ENCODE data around the gene KCNQ1OT1. TPM values are rescaled to one million over a fixed set of nuclear protein-coding genes. Genes with fewer than 3 reads are reported as not detected.

The KCNQ1OT1 gene
- total RNA-seq, 1 experiment from 2014 or later: 1.2 TPM

GRCh38 chr11:2595204-2595603, 104.6 kb downstream of the KCNQ1OT1 start:
- H3K23ac ChIP-seq (ENCODE audit: insufficient read length, low read depth, low read length): no peak overlapping the region
- H3K36me3 Mint-ChIP-seq (ENCODE audit: insufficient read depth in 1 of 3, low read depth in 3 of 3): peaks cover 2 to 5% (median 4%) of the 10 kb centered on the region in 3 experiments; a peak in 4 of 7 replicates
- no peak overlapping the region for H4K5ac ChIP-seq (ENCODE audit: insufficient read length, low read depth, low read length)
- H2BK12ac ChIP-seq (ENCODE audit: insufficient read length, low read depth, low read length): no peak overlapping the region
- no peak overlapping the region for H3K4me3 Mint-ChIP-seq
- H3K4me2 ChIP-seq (ENCODE audit: insufficient read depth, insufficient read length, low read length): no peak overlapping the region
- no peak overlapping the region for H3T11ph ChIP-seq (ENCODE audit: low read length)
- H2BK15ac ChIP-seq (ENCODE audit: low read depth, low read length): no peak overlapping the region
- no peaks in the 10 kb centered on the region for H3K4me1 ChIP-seq (ENCODE audit: insufficient read depth, low read length)
- no peak overlapping the region for H3K9ac ChIP-seq (ENCODE audit: extremely low read depth, insufficient read length, low read length)
- H3K79me1 ChIP-seq (ENCODE audit: insufficient read depth, low read depth, low read length, poor library complexity, severe bottlenecking): no peaks in the 10 kb centered on the region
- H3K56ac ChIP-seq (ENCODE audit: insufficient read length, low read depth, low read length): no peak overlapping the region
- no CpG with 5 or more reads among the region's 3 CpGs for WGBS (ENCODE audit: extremely low coverage, insufficient read length, low lambda C conversion rate)
- peaks cover 42 to 48% of the 10 kb centered on the region in 2 experiments for H3K9me3 Mint-ChIP-seq
- no peak overlapping the region for H3K27ac ChIP-seq (ENCODE audit: insufficient read length, low read depth, low read length)
- H3K27me3 Mint-ChIP-seq (ENCODE audit: low read depth): peaks cover 97% of the 10 kb centered on the region
- no peak for DNase-seq
- no peak overlapping the region for H2BK20ac ChIP-seq (ENCODE audit: low read depth, low read length, poor library complexity, severe bottlenecking)
- no peak overlapping the region for H3K14ac ChIP-seq (ENCODE audit: insufficient read depth, low read length)
- peaks cover 3% of the 10 kb centered on the region for H4K20me1 ChIP-seq (ENCODE audit: control insufficient read depth, insufficient read depth, insufficient read length)
- H3K79me2 ChIP-seq (ENCODE audit: insufficient read depth, low read length): no peaks in the 10 kb centered on the region
- peaks cover 5% of the 10 kb centered on the region for H3K9me3 ChIP-seq (ENCODE audit: control insufficient read depth, low read depth, low read length)
- H2AFZ ChIP-seq (ENCODE audit: low read length): no peak overlapping the region
- H3K27me3 ChIP-seq (ENCODE audit: insufficient read depth, low read length): peaks cover 32% of the 10 kb centered on the region; the same call in 1 of the 2 replicates
- H3K4me1 Mint-ChIP-seq: peaks cover 2% of the 10 kb centered on the region in 2 experiments; a peak in 3 of 4 replicates
- no peak overlapping the region for H2BK120ac ChIP-seq (ENCODE audit: low read depth, low read length, poor library complexity, severe bottlenecking)
- H2AK5ac ChIP-seq (ENCODE audit: insufficient read length, low read length): no peak overlapping the region
- no peaks in the 10 kb centered on the region for H3K23me2 ChIP-seq (ENCODE audit: insufficient read length, low read depth, low read length, poor library complexity, severe bottlenecking)
- H2BK5ac ChIP-seq (ENCODE audit: insufficient read length, low read length): no peak overlapping the region
- no peak overlapping the region for H4K91ac ChIP-seq (ENCODE audit: insufficient read length, low read depth, low read length)
- no peak overlapping the region for H3K4ac ChIP-seq (ENCODE audit: low read depth, low read length)
- no peak overlapping the region for H4K8ac ChIP-seq (replicated peaks; ENCODE audit: insufficient read length, low read depth, low read length)
- no peak overlapping the region for H3K27ac Mint-ChIP-seq
- TF ChIP-seq, protein P1, sequence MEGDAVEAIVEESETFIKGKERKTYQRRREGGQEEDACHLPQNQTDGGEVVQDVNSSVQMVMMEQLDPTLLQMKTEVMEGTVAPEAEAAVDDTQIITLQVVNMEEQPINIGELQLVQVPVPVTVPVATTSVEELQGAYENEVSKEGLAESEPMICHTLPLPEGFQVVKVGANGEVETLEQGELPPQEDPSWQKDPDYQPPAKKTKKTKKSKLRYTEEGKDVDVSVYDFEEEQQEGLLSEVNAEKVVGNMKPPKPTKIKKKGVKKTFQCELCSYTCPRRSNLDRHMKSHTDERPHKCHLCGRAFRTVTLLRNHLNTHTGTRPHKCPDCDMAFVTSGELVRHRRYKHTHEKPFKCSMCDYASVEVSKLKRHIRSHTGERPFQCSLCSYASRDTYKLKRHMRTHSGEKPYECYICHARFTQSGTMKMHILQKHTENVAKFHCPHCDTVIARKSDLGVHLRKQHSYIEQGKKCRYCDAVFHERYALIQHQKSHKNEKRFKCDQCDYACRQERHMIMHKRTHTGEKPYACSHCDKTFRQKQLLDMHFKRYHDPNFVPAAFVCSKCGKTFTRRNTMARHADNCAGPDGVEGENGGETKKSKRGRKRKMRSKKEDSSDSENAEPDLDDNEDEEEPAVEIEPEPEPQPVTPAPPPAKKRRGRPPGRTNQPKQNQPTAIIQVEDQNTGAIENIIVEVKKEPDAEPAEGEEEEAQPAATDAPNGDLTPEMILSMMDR (conservative IDR thresholded peaks at IDR 0.05): no peak
- H3K18ac ChIP-seq (ENCODE audit: insufficient read length, low read depth, low read length): no peak overlapping the region
